AG04449 (cell line): ENCODE data around the gene CDK6.

Experiments
- CTCF ChIA-PET: fragments of 350-600 bp; formaldehyde crosslinking; extraction: SDS; loops from one replicate; lab custom pipeline; 2021; ENCODE audit warnings: antibody characterized with exemption; lab: Yijun Ruan, JAX
- POLR2A ChIA-PET: fragments of 400-600, 350-600 bp; formaldehyde crosslinking; extraction: SDS; loops from one replicate; lab custom pipeline; 2020; ENCODE audit warnings: antibody characterized with exemption, inconsistent platforms; lab: Yijun Ruan, JAX
- DNase-seq: peaks from one replicate; pipeline ENCODE4 v3.0.0-alpha.2; 2010; ENCODE audit warnings: low read depth, low spot score
- H3K4me3 ChIP-seq: 2 replicates; pipeline ENCODE4 v1.5.1; 2011; ENCODE audit warnings: low read depth, mild to moderate bottlenecking, control low read depth, low read length
- TF ChIP-seq, protein P1 (sequence below): IDR thresholded peaks from one replicate; pipeline ENCODE4 v1.5.1; 2011; ENCODE audit warnings: mild to moderate bottlenecking, moderate library complexity, low read length, control low read depth, inconsistent platforms; ENCODE audit not compliant: insufficient read depth; ENCODE audit errors: missing control alignments

The CDK6 gene

DNA sequence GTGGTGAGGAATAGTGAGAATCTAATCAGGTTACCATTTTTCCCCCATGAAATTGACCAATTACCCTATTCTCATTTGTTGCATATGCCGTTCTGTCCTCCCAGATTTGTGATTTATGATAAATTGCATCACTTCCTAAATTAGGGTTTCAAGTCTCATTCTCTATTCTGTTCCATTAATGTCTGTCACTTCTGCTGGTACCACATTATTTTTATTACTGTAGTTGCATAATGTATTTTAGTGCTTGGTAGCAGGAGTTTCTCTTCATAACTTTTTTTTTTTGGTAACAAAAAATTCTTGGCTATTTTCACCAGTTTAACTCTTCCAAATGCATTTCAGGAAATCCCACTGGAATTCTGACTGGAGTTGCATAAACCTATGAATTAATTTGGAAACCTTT is 202.2 kb downstream of the CDK6 start:
- H3K4me3 ChIP-seq: no peak overlapping the region
- DNase-seq: no peak
- CTCF ChIA-PET: interaction anchor here (5.7 kb wide), 1 partner anchor 14 kb away, joined by 38 read pairs; no protein-coding TSS in a partner anchor
- TF ChIP-seq, protein P1, sequence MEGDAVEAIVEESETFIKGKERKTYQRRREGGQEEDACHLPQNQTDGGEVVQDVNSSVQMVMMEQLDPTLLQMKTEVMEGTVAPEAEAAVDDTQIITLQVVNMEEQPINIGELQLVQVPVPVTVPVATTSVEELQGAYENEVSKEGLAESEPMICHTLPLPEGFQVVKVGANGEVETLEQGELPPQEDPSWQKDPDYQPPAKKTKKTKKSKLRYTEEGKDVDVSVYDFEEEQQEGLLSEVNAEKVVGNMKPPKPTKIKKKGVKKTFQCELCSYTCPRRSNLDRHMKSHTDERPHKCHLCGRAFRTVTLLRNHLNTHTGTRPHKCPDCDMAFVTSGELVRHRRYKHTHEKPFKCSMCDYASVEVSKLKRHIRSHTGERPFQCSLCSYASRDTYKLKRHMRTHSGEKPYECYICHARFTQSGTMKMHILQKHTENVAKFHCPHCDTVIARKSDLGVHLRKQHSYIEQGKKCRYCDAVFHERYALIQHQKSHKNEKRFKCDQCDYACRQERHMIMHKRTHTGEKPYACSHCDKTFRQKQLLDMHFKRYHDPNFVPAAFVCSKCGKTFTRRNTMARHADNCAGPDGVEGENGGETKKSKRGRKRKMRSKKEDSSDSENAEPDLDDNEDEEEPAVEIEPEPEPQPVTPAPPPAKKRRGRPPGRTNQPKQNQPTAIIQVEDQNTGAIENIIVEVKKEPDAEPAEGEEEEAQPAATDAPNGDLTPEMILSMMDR: no peak
- POLR2A ChIA-PET: no interaction called here

DNA sequence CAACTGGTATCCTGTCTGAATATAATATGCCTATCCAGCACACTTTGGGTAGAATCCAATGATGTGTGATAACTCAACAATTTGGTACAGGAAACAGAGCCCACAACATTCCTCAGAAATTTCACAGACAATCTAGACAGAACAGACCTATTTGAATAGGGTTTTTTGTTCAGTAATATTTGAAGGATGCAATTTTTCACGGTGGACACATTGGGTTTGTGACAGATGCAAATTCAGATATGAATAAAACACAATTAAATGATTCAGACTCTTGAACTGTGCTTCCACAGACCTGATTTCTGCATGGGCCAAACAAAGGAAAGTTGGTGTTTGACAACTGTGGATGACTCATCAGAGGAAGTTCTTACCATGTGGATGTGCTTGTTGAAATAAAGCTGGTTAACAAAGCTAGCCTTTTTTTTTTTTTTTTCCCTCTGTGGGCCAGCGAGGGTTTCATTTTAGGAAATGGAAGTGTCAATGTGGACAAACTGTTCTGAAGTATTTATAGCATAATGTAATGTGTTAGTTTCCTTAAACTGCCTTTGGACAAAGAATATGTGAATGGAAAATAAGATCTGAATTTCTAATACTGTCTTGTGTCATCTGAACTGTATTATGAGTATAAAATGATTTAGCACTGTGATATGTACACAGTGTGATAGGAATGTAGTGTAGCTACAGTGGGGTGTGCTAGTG is 203.0 kb downstream of the CDK6 start:
- ChIA-PET CTCF (interaction anchor here (0.7 to 5.7 kb wide), 3 partner anchors 13 to 46 kb away, joined by 3 to 38 read pairs (median 4); no protein-coding TSS in a partner anchor), POLR2A (interaction anchor here (0.6 to 1.1 kb wide), 3 partner anchors 21 to 194 kb away, joined by 4 read pairs; no protein-coding TSS in a partner anchor)
- DNase-seq: peak; percentile 41
- no peak overlapping the region for H3K4me3 ChIP-seq
- TF ChIP-seq, protein P1: no peak

DNA sequence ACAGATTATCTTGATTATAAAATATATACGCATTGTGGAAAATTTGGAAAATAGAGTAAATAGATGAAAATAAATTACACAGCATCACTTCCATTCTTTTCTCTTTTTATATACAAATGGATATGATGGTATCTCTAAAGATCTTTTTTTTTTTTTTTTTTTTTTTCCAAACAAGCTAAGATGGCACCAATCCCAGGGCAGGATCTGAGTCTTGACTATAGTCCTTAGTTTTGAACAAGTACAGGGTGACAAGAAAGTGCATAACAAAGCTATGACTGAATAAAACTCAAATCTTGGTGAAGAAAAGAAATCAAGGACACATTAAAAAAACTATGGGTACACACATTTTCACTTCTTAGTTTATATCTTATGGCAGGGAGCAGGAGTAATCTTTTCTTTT is 203.6 kb downstream of the CDK6 start:
- TF ChIP-seq, protein P1: no peak
- no peak for DNase-seq
- no peak overlapping the region for H3K4me3 ChIP-seq
- ChIA-PET CTCF (interaction anchor here (0.7 to 5.7 kb wide), 3 partner anchors 12 to 45 kb away, joined by 3 to 38 read pairs (median 4); no protein-coding TSS in a partner anchor), POLR2A (interaction anchor here (1.1 kb wide), 1 partner anchor 20 kb away, joined by 4 read pairs; no protein-coding TSS in a partner anchor)

DNA sequence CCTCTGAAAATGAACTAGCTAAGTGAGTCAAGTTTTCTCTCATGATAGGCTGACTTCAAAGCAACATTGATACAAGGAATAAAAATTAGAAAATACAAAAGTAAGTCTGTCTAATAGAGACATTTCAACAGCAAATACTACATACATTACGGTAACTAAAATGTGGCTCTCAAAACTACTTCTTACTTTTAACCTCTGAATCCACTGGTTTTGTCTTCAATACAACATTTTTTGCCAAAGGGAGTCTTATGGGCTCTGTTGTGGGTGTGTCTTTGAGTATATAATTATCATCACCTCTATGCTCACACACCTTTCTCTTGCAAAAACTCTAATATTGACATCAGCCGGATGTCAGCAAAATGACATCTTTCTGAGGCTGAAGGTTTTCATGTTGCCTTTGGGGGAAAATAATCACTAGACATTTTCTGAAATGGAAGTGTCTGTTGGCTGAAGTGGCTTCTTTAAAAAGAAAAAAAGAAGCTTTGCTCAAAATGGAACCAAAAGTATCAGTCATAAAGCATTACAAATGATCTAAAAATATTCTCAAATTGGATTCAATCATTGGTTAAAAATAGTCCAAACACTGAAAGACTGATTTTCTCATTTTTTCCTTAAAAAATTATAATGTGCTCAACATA is 204.4 kb downstream of the CDK6 start:
- POLR2A ChIA-PET: no interaction called here
- TF ChIP-seq, protein P1: no peak

DNA sequence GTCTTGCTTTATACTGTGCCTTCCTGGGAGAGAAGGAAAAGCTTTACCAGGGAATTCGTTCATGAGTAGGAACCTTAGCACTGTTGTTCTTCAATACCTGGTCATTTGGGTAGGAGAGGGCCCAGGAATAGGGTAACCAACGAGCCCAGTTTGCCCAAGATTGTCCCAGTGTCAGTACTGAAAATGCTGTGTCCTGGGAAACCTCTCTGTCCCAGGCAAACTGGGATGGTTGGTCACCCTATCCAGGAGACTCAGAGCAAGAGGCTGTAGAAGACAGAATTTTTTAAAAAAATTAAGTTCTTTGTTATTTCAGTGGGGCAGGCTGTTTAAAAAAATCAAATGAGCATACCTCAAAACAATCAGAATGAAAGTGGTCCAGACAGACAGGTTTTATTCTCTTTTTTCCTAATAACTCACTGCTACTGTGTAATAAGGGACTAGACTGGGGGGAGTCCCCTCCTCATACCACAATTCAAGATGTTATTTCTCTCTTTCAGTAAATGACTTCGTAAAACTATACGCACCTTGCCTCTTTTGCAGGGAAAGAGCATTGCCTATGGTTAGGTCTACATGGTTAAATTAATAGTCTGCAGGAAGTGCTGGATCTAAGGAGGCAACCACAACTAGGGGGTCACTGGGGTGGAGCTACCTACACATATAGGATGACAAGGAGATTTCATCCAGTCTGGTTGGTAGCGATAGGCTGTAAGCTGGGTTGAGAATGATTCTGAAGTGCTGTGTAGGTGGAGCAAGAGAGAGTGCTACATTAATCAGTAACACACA is 205.1 kb downstream of the CDK6 start:
- ChIA-PET POLR2A (no interaction called here), CTCF (interaction anchor here (1.1 to 5.7 kb wide), 2 partner anchors 9 to 11 kb away, joined by 5 to 38 read pairs; no protein-coding TSS in a partner anchor)
- no peak for DNase-seq
- no peak overlapping the region for H3K4me3 ChIP-seq
- TF ChIP-seq, protein P1: no peak

More for the DNA sequence above, 204.4 kb downstream of the CDK6 start:
- no peak for DNase-seq
- no peak overlapping the region for H3K4me3 ChIP-seq
- CTCF ChIA-PET: interaction anchor here (1.1 to 5.7 kb wide), 2 partner anchors 12 to 16 kb away, joined by 4 to 38 read pairs; no protein-coding TSS in a partner anchor
